Large intestine (tissue), 3 donors: ENCODE measurements around the gene RERE. TPM values are rescaled to one million over a fixed set of nuclear protein-coding genes. Genes with fewer than 3 reads are reported as not detected.
"Not testable (repeated sequence)": the region's sequence is repeated elsewhere in the genome, so short reads cannot be mapped to it uniquely, and the experiment has no call there.

ENCODE experiments used
- DNase-seq, 2 donors: peaks; one replicate each; pipeline versions ENCODE4 v3.0.0 to v3.0.0-alpha.2; 2013
- H3K27ac ChIP-seq: one replicate; pipeline ENCODE4 v1.5.1; 2013; ENCODE audit warnings: low read length
- H3K27me3 ChIP-seq: 2 replicates; pipeline ENCODE4 v1.6.1; 2013; ENCODE audit warnings: low read length; ENCODE audit not compliant: control insufficient read depth, insufficient read depth
- H3K36me3 ChIP-seq: 2 replicates; pipeline ENCODE4 v1.6.1; 2013; ENCODE audit warnings: low read length; ENCODE audit not compliant: control insufficient read depth, insufficient read depth
- H3K4me1 ChIP-seq: one replicate; pipeline ENCODE4 v1.6.1; 2013; ENCODE audit warnings: low read length; ENCODE audit not compliant: control insufficient read depth, insufficient read depth
- H3K4me3 ChIP-seq: one replicate; pipeline ENCODE4 v1.5.1; 2013; ENCODE audit warnings: low read length
- H3K9me3 ChIP-seq: one replicate; pipeline ENCODE4 v1.6.1; 2013; ENCODE audit warnings: mild to moderate bottlenecking, low read depth, low read length, moderate library complexity; ENCODE audit not compliant: control insufficient read depth
- WGBS: methylation state at CpG from one replicate; pipeline ENCODE4 v1.1.5; 2013; ENCODE audit warnings: low lambda C conversion rate; ENCODE audit not compliant: insufficient coverage; 5-methylcytosine and 5-hydroxymethylcytosine counted together
- polyA plus RNA-seq: library from polyadenylated mRNA; unstranded; fragments of 120-200 nt; gene quantifications from one replicate; pipeline ENCODE4 v1.2.1, GENCODE V29; 2013

The RERE gene
- polyA plus RNA-seq, 1 donor = 62.3 TPM

GRCh38 chr1:8786204-8786603, 31.2 kb downstream of the RERE start:
- not testable (repeated sequence) for H3K9me3 ChIP-seq, H3K36me3 ChIP-seq, H3K4me3 ChIP-seq, H3K27me3 ChIP-seq, DNase-seq, H3K27ac ChIP-seq
- WGBS = 40% methylated on average over 1 of the region's 4 CpGs
- peaks cover 11% of the 10 kb centered on the region for H3K4me1 ChIP-seq

DNA sequence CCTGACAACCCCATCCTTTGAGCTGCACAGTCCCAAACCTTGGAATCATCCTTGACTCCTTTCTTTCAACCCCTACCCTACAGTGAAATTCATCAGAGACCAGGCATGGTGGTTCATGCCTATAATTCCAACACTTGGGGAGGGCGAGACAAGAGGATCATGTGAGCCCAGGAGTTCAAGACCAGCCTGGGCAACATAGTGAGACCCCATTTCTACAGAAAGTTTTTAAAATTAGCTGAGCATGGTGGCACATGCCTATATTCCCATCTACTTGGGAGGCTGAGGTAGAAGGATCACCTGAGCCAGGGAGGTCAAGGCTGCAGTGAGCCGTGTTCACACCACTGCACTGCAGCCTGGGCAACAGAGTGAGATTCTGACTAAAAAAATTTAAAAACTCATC, 34.5 kb downstream of the RERE start:
- peaks cover 11% of the 10 kb centered on the region for H3K4me1 ChIP-seq
- no peak overlapping the region for H3K27ac ChIP-seq
- WGBS = no CpG with 5 or more reads among the region's 2 CpGs
- H3K36me3 ChIP-seq = peaks cover 3% of the 10 kb centered on the region
- DNase-seq = no peak
- H3K27me3 ChIP-seq = no peaks in the 10 kb centered on the region
- no peak overlapping the region for H3K4me3 ChIP-seq
- H3K9me3 ChIP-seq = no peaks in the 10 kb centered on the region

DNA sequence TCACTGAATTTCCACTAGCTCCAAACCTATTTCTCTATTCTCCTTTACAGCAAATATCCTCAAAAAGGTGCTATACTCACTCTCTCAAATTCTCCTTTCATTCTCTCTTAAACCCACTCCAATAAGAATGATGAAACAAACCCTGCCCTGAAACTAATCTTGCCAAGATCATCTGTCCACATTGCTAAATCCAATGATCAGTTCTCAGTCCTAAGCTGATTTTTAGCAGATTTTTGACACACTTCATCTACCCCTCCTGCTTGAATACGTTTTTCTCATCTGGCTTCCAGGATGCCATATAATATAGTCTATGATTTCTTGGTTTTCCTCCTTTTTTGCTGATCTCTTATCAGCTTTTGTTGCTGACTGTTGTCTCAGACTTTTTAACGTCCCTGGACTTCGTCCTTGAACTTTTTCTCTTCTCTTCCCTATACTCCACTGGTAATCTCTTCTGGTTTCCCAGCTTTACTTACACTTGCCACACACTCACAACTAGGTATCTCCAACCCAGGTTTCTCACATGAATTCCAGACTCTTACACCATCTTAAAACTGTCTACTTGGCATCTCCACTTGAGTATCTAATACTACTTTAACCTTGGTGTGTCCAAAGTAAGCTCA, 35.3 kb downstream of the RERE start:
- peaks cover 3% of the 10 kb centered on the region for H3K36me3 ChIP-seq
- H3K27me3 ChIP-seq = no peaks in the 10 kb centered on the region
- no peak overlapping the region for H3K4me3 ChIP-seq
- 38% methylated on average over 2 of the region's 3 CpGs for WGBS
- peak overlapping the region; percentile 38 for H3K27ac ChIP-seq
- no peaks in the 10 kb centered on the region for H3K9me3 ChIP-seq
- peak; percentile 26 to 58 for DNase-seq
- H3K4me1 ChIP-seq = peaks cover 11% of the 10 kb centered on the region

DNA sequence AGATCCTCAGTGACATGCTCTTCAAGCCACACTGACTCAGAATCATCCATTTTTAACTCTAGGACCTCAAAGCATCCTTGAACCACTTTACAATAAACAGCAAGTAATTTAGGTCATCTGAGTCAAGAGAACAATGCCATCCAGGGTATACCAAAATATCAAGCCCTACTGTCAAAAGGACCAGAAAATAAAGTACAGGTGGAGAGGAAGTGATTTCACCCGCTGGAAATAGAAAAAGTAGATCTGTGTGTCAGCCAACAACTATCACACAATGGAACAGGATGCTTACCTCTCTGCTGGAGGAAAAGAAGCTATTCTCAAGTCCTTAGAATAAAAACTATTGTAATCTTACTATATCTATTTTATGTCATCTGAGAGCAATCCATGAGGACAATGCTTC, 37.0 kb downstream of the RERE start:
- DNase-seq = no peak
- WGBS = no CpG with 5 or more reads among the region's 1 CpG
- peaks cover 11% of the 10 kb centered on the region for H3K4me1 ChIP-seq
- H3K4me3 ChIP-seq = no peak overlapping the region
- H3K9me3 ChIP-seq = no peaks in the 10 kb centered on the region
- no peaks in the 10 kb centered on the region for H3K36me3 ChIP-seq
- H3K27me3 ChIP-seq = no peaks in the 10 kb centered on the region
- H3K27ac ChIP-seq = no peak overlapping the region

- no peak overlapping the region for H3K4me3 ChIP-seq
- no peaks in the 10 kb centered on the region for H3K36me3 ChIP-seq
- no peak for DNase-seq
- no peak overlapping the region for H3K27ac ChIP-seq
- no peaks in the 10 kb centered on the region for H3K9me3 ChIP-seq
- H3K4me1 ChIP-seq = peaks cover 10% of the 10 kb centered on the region
- no peaks in the 10 kb centered on the region for H3K27me3 ChIP-seq
Measured at GRCh38 chr1:8777867-8778266, 39.6 kb downstream of the RERE start.

- no peak for DNase-seq
- WGBS = 67% methylated on average over 1 of the region's 5 CpGs
- H3K27ac ChIP-seq = no peak overlapping the region
Measured at GRCh38 chr1:8776104-8776503, 41.3 kb downstream of the RERE start.

GRCh38 chr1:8767006-8767405, 50.4 kb downstream of the RERE start:
- no peaks in the 10 kb centered on the region for H3K9me3 ChIP-seq
- 100% methylated on average over 1 of the region's 2 CpGs for WGBS

More at GRCh38 chr1:8776104-8776503, 41.3 kb downstream of the RERE start:
- Histone ChIP-seq H3K9me3 (no peaks in the 10 kb centered on the region), H3K36me3 (no peaks in the 10 kb centered on the region), H3K4me3 (no peak overlapping the region), H3K4me1 (peaks cover 3% of the 10 kb centered on the region), H3K27me3 (no peaks in the 10 kb centered on the region)

GRCh38 chr1:8765198-8765597, 52.2 kb downstream of the RERE start:
- Histone ChIP-seq H3K27me3 (no peaks in the 10 kb centered on the region), H3K9me3 (no peaks in the 10 kb centered on the region), H3K4me1 (no peaks in the 10 kb centered on the region), H3K27ac (no peak overlapping the region), H3K36me3 (no peaks in the 10 kb centered on the region), H3K4me3 (no peak overlapping the region)
- WGBS = no CpG with 5 or more reads among the region's 3 CpGs
- DNase-seq = no peak

More at GRCh38 chr1:8767006-8767405, 50.4 kb downstream of the RERE start:
- Histone ChIP-seq H3K27ac (no peak overlapping the region), H3K36me3 (no peaks in the 10 kb centered on the region), H3K27me3 (no peaks in the 10 kb centered on the region), H3K4me1 (no peaks in the 10 kb centered on the region), H3K4me3 (no peak overlapping the region)
- DNase-seq = no peak

- WGBS = 81% methylated on average over 2 of the region's 4 CpGs
- no peak for DNase-seq
- H3K9me3 ChIP-seq = no peaks in the 10 kb centered on the region
Measured at GRCh38 chr1:8764293-8764937, 53.0 kb downstream of the RERE start.

GRCh38 chr1:8763888-8764287, 53.6 kb downstream of the RERE start:
- Histone ChIP-seq H3K36me3 (no peaks in the 10 kb centered on the region), H3K27me3 (no peaks in the 10 kb centered on the region), H3K27ac (no peak overlapping the region), H3K4me3 (no peak overlapping the region), H3K4me1 (no peaks in the 10 kb centered on the region), H3K9me3 (no peaks in the 10 kb centered on the region)
- WGBS = no CpG with 5 or more reads among the region's 4 CpGs
- peak in 1 of 2 donors; percentile 12 for DNase-seq

More at GRCh38 chr1:8764293-8764937, 53.0 kb downstream of the RERE start:
- Histone ChIP-seq H3K27ac (no peak overlapping the region), H3K27me3 (no peaks in the 10 kb centered on the region), H3K36me3 (no peaks in the 10 kb centered on the region), H3K4me3 (no peak overlapping the region), H3K4me1 (no peaks in the 10 kb centered on the region)

DNA sequence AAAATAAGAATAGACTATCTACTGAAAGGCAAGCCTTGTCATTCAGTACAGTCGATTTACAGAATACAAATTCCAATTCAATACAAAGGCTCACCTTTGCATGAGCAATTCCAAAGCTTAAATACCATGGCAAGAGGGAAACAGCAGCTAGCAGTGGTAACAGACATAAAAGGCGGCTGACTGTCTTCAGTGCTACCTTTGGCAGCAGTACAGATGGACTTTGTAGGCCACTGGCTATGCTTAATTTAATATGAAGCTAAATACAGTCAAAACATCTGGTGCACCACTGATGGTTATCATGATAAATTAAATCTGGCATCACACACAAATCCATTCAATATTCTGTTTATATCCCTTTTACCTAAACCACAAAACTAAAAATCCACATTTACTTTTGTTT, 62.4 kb downstream of the RERE start:
- DNase-seq = peak in 1 of 2 donors; percentile 4
- Histone ChIP-seq H3K36me3 (no peaks in the 10 kb centered on the region), H3K27ac (no peak overlapping the region), H3K27me3 (no peaks in the 10 kb centered on the region), H3K4me1 (no peaks in the 10 kb centered on the region), H3K9me3 (no peaks in the 10 kb centered on the region), H3K4me3 (no peak overlapping the region)
- no CpG with 5 or more reads among the region's 2 CpGs for WGBS
